Measurements from ENCODE around the gene TMTC1.
A peak's percentile ranks its signal among the peaks of the same experiment; 100 is the strongest.
"Not testable (repeated sequence)": the region's sequence is repeated elsewhere in the genome, so short reads cannot be mapped to it uniquely, and the experiment has no call there.

The TMTC1 gene

DNA sequence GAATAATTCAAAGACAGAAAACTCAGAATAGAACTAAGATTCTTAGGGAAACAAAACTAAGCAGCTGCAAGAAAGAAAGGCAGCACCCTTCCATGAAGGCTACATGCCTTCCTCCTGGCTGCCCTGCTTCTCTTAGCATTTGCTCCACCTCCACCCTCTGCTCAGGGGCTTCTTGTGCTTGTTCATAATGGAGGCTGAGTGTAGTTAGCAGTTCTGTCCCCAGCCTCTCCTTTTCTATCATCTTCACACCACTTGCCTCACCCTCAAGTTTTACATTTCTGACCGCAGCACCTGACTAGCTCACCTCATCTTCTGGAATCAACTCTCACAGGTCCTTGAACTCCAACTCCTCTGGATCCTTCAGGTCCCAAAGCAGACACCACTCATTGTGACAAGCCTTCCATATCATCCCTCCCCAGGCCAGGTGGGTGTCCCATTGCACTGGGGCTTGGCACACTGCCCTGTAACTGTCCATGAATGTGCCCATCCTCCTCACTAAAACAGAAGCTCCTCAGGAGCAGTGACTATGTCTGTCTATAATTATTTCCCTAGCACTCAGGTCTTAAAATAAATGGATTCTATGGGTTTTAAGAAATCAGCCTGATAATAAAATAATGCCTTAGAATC is 139.1 kb downstream of the TMTC1 start:
- intact Hi-C loops (cut with DNase I), result no loop called here

DNA sequence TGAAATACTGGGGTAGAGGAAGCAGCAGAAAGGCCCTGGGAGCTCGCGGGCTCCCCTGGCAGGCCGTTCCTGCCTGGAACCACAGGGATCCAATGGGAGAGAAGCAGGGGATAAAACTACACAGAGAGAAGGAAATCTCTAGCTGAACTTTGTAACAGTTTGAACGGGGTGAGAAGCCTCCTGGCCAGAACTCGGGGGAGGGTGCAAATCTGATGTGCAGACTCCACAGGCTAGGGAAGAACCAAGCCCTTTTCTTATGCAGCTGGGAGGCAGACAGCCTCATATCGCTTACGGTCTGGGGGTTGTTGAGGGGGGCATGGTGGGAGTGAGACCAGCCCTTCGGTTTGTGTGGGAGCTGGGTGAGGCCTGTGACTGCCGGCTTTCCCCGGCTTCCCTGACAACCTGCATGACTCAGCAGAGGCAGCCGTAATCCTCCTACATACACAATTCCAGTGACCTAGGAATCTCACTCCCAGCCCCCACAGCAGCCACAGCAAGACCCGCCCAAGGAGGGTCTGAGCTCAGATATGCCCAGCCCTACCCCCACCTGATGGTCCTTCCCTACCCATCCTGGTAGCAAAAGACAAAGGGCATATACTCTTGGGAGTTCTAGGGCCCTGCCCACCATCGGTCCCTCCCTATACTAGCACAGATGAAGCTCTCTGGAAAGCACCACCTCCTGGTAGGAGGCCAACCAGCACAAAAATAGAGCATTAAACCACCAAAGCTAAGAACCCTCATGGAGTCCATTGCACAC is 143.0 kb downstream of the TMTC1 start:
- peak in 40 of 42 donors; percentile 8 to 78 (median 38) for DNase-seq
- intact Hi-C loops (cut with DNase I), result no loop called here

More for the DNA sequence above, 139.1 kb downstream of the TMTC1 start:
- no peak for DNase-seq

DNA sequence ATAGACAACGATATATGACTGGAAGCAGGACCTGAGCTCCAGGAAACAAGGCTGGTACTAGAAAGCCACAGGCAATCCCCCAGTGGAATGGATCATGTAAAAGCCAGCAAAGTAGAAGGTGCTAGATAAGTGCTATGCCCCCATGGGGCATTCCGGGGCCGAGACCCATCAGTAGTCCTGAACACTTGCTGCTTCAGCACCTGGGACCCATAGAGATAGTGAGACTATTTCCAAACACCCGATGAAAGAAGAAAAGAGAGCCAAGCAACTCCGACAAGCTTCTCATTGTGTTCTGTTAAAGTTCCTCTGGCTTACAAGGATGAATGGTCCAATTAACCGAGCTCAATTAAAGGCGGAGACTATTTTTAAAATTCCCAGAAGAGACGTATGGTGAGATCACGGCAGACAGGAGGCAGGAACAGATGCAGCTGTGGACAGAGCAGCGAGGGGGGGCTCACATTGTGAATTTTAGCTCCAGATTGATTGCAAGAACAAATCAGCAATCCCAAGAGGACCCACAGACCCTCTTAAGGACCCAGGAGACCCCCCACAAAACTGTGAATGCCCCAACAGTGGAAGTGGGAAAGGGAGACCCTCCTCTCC is 143.7 kb downstream of the TMTC1 start:
- no peak for DNase-seq
- intact Hi-C loops (cut with DNase I), result no loop called here

DNA sequence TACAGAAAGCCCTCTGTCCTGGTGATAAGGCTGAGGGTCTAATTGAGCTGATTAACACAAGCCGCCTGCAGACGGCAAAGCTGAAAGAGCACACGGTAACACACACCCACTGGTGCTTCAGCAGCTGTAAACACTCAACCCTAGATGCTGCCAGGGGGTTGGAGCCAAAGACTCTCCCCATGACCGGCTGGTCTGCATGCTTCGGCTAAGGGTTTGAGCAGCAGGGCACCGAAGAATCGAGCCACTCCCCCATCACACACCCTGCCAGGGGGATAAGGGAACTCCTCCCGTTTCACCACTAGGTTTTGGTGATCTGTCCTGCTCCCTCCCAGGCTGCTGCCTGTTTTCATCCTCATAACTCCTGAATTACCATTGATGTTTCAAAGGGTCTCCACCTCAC is 145.2 kb downstream of the TMTC1 start:
- intact Hi-C loops (cut with DNase I), result no loop called here
- no peak for DNase-seq

DNA sequence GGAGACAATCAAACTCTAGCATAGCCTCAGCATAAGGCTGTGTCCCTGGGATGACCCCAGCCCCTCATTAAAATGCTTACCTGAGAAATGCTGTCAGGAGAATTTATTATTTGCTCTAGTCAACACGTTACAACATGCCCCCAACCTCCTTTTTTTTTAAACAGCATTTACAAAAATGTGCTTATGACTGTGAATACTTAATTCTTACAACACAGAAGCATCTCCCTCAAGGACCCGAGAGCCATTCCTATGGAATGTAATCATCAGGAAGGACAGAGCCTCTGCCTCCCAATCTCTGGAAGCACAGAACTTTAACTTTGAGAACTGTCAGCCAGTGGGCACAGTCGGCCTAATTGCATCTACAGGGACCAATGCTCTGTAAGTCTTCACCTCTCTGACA is 149.7 kb downstream of the TMTC1 start:
- no peak for DNase-seq
- intact Hi-C loops (cut with DNase I), result no loop called here

DNA sequence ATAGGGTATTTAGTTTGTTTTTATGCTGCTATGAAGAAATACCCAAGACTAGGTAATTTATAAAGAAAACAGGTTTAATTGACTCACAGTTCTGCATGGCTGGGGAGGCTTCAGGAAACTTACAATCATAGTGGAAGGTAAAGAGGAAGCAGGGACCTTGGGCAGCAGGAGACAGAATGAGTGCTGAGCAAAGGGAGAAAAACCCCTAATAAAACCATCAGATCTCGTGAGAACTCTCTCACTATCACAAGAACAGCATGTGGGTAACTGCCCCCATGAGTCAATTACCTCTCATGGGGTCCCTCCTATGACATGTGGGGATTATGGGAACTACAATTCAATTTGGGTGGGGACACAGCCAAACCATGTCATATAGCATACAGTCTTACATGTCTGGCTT is 153.6 kb downstream of the TMTC1 start:
- intact Hi-C loops (cut with DNase I); DNase-seq: not testable (repeated sequence)

DNA sequence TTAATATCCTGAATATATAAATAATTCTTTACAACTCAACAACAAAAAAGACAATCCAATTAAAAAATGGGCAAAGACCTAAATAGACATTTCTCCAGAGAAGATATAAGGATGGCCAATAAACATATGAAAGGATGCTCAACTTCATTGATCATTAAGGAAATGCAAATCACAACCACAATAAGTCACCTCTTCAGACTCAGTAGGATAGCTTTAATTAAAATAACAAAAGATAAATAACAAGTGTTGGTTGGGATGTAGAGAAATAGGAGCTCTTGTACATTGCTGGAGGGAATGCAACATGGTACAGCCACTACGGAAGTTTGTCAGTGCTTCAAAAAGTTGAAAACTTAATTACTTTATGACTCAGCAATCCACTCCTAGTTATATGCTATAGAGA is 156.5 kb downstream of the TMTC1 start:
- DNase-seq, result no peak
- intact Hi-C loops (cut with DNase I), result no loop called here

DNA sequence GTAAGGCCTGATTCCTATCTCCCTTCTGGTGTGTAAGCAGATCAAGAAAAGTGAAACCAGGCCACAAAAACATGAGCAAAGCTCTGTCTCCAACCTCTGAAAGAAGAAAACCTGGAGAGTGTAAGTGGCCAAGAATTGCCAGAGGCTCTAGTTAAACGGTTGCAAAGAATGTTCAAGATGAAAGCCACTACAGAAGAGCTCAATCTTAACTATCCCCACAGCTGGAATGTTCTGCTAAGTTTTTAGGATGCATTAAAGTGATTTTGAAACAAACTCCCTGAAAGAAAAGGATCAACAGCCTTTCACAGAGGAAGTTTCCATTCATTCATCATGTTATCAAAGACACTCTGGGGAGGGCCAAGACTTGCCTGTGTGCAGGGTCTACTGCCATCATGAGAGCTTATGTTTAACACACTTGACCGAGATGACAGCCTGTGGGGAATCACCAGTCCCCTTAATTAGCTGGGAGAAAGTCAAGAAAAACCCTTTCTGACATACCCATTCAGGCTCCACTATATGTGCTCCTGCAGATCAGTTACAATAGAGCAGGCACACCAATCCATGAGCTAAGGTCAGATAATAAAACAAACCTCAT is 158.3 kb downstream of the TMTC1 start:
- intact Hi-C loops (cut with DNase I), result no loop called here
- DNase-seq, result no peak

DNA sequence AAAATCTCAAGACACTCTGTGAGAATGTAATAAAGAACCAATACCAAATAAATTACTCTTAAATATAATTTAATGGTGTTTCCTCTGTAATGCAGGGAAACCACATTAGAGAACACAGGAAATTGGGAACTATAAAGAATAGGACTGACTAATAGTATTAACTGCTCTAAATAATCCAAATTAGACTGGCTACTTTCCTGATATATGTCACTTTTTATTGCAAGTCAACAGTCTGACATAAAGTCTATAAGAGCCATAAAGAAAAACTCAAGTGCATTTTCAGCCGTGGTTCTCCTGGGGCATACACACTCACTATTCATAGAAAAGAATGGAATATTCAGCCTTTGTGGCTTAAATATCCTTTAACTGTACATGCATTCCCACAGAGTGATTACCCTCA is 161.5 kb downstream of the TMTC1 start:
- intact Hi-C loops (cut with DNase I), result no loop called here
- DNase-seq, result no peak

DNA sequence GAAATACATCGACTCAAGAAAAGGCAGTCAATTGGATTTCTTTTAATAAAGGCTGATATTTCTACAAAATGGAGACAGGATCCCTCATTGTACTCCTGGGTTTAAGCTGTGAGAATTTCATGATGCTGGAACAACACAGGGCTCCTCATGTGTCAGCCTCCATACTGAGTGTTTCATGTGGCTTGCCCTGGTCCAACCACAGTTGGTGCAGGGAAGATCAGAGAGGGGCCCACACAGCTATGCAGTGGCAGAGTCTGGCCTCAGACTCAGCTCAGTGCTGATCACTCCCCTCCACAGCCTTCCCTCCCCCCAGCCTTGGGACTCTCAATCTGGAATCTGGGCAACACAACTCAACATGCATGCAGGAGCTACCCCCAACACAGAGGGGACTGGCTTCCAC is 163.7 kb downstream of the TMTC1 start:
- intact Hi-C loops (cut with DNase I), result no loop called here
- DNase-seq, result no peak

DNA sequence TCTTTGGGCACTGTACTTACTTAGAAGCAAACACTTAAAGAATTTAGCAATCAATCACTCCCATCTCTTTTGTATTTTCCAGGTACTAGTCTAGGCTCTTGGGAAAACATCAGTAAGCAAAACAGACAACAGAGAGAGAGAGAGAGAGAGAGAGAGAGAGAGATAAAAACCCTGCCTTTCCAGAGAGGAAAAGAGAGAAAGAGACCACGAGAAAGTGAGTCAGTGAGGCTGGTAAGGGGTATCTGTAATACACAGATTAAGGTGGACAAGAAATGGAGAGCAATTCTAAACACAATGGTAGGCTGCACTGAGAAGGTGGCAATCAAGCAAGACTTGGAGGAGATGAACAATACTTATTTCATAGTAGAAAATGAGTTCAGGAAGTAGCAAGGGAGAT is 166.3 kb downstream of the TMTC1 start:
- intact Hi-C loops (cut with DNase I), result no loop called here

DNA sequence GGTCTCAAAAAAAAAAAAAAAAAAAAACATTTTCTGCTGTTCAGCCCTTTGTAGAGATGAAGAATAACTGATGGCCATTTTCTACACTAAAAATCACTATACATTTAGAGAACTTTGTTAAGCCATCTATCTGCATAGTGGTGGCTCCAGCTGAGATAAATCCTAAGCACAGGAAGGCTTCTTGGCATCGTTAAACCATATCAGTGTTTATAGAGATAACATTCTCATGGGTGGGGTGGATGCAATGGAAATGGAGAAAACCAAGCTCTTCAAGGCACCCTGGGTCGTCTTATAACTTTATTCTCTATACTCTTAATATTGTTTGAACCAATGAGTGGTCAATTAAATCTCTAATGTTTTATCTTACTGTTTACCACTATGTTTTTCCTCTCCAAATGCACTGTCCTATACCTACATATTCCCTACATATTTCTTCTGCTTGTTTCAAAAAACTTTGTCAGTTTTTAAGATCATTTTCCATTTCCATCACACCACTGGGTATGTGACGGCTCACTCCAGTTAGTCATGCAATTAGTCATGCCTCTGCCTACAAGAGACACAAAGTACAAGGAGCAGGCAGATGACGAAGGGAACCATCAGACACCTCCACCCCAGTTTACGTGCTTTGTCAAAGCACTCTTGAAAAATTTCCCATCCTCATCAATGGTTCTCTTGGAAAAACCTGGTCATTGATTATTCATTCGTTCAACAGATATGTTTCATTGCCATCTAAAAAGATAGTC is 166.9 kb downstream of the TMTC1 start:
- intact Hi-C loops (cut with DNase I), result no loop called here
- DNase-seq, result peak in 37 of 42 donors; percentile 12 to 84 (median 60)

More for the DNA sequence above, 166.3 kb downstream of the TMTC1 start:
- no peak for DNase-seq

DNA sequence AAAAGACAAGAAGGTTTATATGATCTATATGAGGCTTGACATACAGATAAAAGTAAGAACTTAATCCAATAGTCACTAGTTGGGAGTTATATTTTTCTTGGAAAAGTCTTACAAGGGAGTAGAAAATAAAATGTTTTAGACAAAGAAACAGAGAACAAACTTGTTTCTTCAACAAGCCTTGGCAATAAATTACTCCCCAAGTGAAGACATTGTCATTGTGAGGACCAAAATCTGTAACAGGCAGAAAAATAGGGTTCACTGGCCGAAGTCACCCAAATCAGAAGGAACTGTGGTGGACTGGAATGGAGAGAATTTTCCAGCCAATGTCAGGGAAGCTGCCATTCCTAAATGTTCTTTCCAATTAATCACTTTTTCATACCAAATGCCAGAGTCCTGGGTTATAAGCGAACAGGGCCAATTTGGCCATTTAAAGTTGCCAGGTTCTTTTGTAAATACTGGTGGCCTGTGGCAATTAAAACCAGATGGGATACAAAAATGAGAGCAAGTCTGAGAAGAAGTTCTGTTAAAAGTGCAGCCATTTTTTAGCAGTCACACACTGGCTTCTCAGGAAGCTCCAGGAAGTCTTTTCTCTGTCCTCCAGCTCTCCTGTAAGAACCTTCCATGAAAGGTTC is 168.9 kb downstream of the TMTC1 start:
- no peak for DNase-seq
- intact Hi-C loops (cut with DNase I), result no loop called here

DNA sequence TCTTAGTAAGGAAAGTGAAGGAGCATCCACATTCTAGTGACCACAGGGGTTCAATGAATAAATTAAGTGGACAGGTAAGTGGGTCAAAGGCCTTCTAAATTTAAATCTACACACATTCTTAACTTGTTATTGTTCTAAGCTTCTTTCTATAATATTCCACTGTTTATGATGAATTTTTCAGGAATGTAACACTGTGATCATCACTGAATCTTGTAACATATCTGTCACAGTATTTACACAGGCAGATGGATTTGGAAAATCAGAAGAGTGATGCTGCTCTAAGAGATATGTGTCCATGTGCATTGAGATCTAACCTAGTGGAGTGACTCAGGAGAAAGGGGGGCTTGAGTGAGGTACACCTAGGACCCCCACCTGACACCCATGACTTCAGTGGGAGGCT is 170.8 kb downstream of the TMTC1 start:
- intact Hi-C loops (cut with DNase I), result no loop called here

DNA sequence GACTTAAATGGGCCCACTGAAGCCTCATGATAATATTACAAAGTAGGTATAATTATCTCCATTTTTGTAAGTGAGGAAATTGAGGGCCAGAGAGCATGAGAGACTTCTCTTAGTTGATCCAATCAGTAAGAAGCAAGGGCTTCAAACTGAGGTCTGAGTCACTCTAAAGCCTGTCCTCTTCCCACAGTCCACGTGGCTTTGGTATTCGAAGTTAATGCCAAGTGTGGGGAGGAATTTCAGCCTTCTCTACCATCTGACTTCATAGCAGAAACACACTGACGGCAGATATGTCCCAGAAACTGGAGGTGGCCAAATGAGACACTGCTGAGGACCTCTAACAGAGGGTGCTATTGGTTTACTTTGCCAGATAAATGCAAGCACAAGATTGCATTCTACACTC is 171.8 kb downstream of the TMTC1 start:
- no peak for DNase-seq
- intact Hi-C loops (cut with DNase I), result no loop called here

More for the DNA sequence above, 170.8 kb downstream of the TMTC1 start:
- no peak for DNase-seq

DNA sequence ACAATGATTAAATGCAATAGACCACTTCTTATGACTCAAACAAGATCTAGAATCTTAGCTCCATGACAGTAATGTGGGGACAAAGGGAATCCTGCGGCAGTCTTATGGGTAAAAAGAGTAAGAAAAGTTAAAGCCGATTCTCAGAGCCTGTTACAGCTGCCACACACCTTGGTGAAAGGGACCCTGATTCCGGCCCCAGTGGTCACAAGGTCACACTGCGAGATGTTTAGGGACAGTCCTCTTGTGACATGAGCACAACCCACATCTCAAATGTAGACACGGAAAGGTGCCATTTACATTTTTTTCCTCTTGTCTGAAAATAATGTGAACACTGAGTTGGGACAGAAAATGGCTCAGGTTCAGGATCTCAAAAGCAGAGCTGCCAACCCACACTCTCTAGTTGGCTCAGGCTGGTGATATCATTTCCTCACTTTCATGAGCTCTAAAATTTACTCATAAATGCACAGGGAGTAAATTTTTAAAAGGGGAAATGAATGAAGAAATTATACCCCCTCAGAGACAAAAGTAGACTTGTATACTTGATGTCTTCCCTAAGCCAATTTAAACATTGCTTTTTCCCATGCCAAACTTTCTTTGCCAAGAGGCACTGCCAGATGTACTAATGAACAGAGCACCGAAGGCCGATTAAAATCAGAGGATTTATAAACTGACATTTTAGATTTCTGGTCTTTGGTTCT is 173.1 kb downstream of the TMTC1 start:
- DNase-seq, result peak in 3 of 42 donors; percentile 9 to 39 (median 26)
- intact Hi-C loops (cut with DNase I), result no loop called here

DNA sequence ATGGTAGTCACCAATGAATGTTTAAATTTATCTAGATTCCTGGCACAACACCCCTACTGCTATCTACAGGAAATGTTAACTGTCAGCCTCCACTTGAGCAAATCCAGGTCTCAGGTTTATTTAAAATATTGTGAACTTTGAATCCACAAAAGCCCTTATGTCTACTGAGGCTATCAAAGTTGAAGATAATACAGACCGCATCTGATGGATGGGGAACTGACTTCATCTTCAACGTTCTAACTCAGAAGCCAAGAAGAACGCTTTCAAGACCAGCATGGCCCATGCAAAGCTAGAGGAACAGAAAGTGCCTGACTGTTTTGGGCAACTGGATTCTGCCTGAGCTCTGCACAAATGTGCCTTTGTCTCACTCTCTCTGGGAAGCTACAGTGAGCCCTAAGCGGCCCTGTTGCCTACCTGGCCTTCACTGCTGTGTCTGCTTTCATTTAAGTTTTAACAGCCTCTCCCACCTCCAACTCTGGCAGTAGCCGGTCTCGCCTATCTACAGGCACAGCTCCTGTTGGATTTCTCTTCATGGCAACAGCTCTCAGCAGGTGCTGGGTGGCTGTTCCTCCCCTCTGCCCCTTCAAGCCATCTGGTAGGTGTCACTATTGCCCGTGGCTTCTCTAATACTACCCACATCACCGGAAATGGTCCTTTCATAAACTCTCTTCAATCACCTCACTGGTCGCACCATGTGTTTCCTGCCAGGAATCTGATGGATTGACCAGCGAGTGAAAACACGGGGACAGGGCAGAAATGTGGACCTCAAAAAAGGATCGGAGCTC is 174.1 kb downstream of the TMTC1 start:
- DNase-seq, result no peak
- intact Hi-C loops (cut with DNase I), result no loop called here

DNA sequence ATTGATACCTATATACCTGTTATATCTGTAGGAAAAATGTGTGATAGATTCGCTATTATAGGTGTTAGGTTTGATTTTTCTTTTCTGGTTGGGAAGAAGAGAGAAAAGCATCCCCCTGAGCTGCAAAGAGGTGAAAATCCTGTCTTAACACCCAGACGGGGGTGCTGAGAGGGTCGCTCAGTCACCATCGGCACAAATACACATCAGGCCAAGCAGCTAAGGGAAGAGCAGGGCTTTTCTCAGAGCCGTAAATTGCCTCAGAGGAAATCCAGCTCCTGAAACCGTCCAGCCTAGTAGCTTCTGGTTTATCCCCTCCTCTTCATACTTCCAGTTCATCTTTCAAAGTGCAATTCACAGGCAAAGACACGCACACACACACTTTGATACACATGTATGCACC is 175.2 kb downstream of the TMTC1 start:
- intact Hi-C loops (cut with DNase I), result no loop called here
- no peak for DNase-seq

Measured in head of caudate nucleus (tissue), 42 donors.